Keratinocyte (primary cell): ENCODE measurements around the gene FTO. TPM values are rescaled to one million over a fixed set of nuclear protein-coding genes. Genes with fewer than 3 reads are reported as not detected.

Experiments
- DNase-seq: peaks from one replicate; pipeline ENCODE4 v3.0.0-alpha.2; 2011; ENCODE audit warnings: low read depth, missing footprints, low spot score
- FAIRE-seq: peaks from 2 replicates; lab custom pipeline; 2011; peaks lifted over from hg19 to GRCh38; lab: Jason Lieb, UNC
- H2AFZ ChIP-seq: 2 replicates; pipeline ENCODE4 v1.6.0; 2012; ENCODE audit warnings: low read length, control low read depth, inconsistent platforms; ENCODE audit not compliant: control insufficient read depth
- H3K27ac ChIP-seq: 2 replicates; pipeline ENCODE4 v1.5.1; 2011; ENCODE audit warnings: low read length; ENCODE audit not compliant: control insufficient read depth, insufficient read depth
- H3K27me3 ChIP-seq: 3 replicates; pipeline ENCODE4 v1.6.0; 2011; ENCODE audit warnings: low read length; ENCODE audit not compliant: control insufficient read depth, insufficient read depth; ENCODE audit errors: extremely low read depth
- H3K36me3 ChIP-seq, 2 experiments: 2 replicates in 1 of 2; 3 replicates in 1 of 2; pipeline ENCODE4 v1.5.1; 2011; ENCODE audit warnings: low read length in 2 of 2, mild to moderate bottlenecking in 1 of 2; ENCODE audit not compliant: control insufficient read depth in 2 of 2, insufficient read depth in 2 of 2; ENCODE audit errors: extremely low read depth in 1 of 2
- H3K4me1 ChIP-seq: 3 replicates; pipeline ENCODE4 v1.5.1; 2011; ENCODE audit warnings: low read length; ENCODE audit not compliant: control insufficient read depth, insufficient read depth; ENCODE audit errors: extremely low read depth
- H3K4me2 ChIP-seq: 3 replicates; pipeline ENCODE4 v1.6.0; 2011; ENCODE audit warnings: low read depth, low read length; ENCODE audit not compliant: control insufficient read depth, insufficient read depth; ENCODE audit errors: extremely low read depth
- H3K4me3 ChIP-seq, 3 experiments: fragments of 200-600 bp in 1 of 3; sonication (generic) in 1 of 3; 2 replicates in 2 of 3; 3 replicates in 1 of 3; pipeline ENCODE4 v1.5.1; 2011 to 2016; ENCODE audit warnings: low read length in 3 of 3, mild to moderate bottlenecking in 3 of 3, control low read depth in 2 of 3, inconsistent platforms in 1 of 3, low read depth in 1 of 3, mixed read lengths in 1 of 3, mixed run types in 1 of 3, moderate library complexity in 1 of 3; ENCODE audit not compliant: control insufficient read depth in 2 of 3, insufficient read depth in 2 of 3; ENCODE audit errors: extremely low read depth in 1 of 3
- H3K79me2 ChIP-seq: 2 replicates; pipeline ENCODE4 v1.6.0; 2012; ENCODE audit warnings: low read length; ENCODE audit not compliant: control insufficient read depth, insufficient read depth
- H3K9ac ChIP-seq: 3 replicates; pipeline ENCODE4 v1.6.0; 2011; ENCODE audit warnings: low read length; ENCODE audit not compliant: control insufficient read depth, insufficient read depth; ENCODE audit errors: extremely low read depth
- H3K9me1 ChIP-seq: 3 replicates; pipeline ENCODE4 v1.6.0; 2011; ENCODE audit warnings: low read length; ENCODE audit not compliant: control insufficient read depth, insufficient read depth; ENCODE audit errors: extremely low read depth
- H3K9me3 ChIP-seq: 2 replicates; pipeline ENCODE4 v1.5.1; 2012; ENCODE audit warnings: low read depth, low read length; ENCODE audit not compliant: control insufficient read depth
- H4K20me1 ChIP-seq: 3 replicates; pipeline ENCODE4 v1.6.0; 2011; ENCODE audit warnings: low read length; ENCODE audit not compliant: control insufficient read depth, insufficient read depth; ENCODE audit errors: extremely low read depth
- EZH2 ChIP-seq: IDR thresholded peaks from one replicate; pipeline ENCODE4 v1.6.1; 2012; ENCODE audit warnings: inconsistent platforms, mild to moderate bottlenecking, low read length, moderate library complexity
- dilution Hi-C: fragments of 300-500 bp; cut with MboI; formaldehyde crosslinking; loops from one replicate; pipeline ENCODE4 v1.7.0; 2020; ENCODE audit warnings: low sequenced_read_pairs; ENCODE audit not compliant: extremely low pct_ligation_motif_present
- polyA plus RNA-seq, 5 experiments: library from polyadenylated mRNA; depleted of rRNA in 3 of 5; stranded (reverse) in 3 of 5; stranded (forward) in 1 of 5; unstranded in 1 of 5; fragments of >200 nt; gene quantifications; 1 replicate in 1 of 5; 2 replicates in 3 of 5; 3 replicates in 1 of 5; pipeline versions ENCODE4 v1.2.1 to v1.2.3, GENCODE V29; 2011 to 2012; ENCODE audit warnings: missing spikeins in 2 of 5, low read depth in 1 of 5, low replicate concordance in 1 of 5
- TF ChIP-seq, protein P1 (sequence below), 3 experiments: IDR thresholded peaks in 1 of 3; conservative IDR thresholded peaks in 1 of 3; optimal IDR thresholded peaks in 1 of 3; 2 replicates in 2 of 3; 3 replicates in 1 of 3; pipeline versions ENCODE3 to v1.5.1; 2011; ENCODE audit warnings: low read length in 3 of 3, mild to moderate bottlenecking in 3 of 3, moderate library complexity in 2 of 3, control low read depth in 1 of 3, inconsistent platforms in 1 of 3; ENCODE audit not compliant: insufficient read depth in 2 of 3; ENCODE audit errors: extremely low read depth in 1 of 3

FTO gene
- polyA plus RNA-seq, 1 donor (not counting 4 experiments of a cell fraction or from before 2014, with no cell fraction given): 56.4 TPM

DNA sequence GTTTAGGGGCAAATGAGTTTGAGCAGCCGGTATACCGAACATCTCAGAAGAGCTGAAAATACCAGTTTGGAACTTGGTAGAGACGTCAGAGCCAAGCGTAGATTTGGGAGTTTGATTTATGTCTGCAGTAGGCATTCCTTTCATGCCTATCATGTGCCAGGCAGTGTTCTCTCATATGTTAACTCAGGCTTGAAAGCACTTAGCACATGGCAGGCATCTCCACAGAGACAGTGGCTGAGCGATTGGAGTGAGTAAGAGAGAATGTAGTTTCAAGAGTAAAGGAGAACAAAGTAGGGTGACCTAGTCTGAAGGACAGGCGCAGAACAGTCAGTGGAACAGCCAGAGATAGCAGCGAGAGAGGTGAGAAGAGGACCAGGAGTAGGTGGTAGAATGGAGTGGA is 207.0 kb downstream of the FTO start:
- Histone ChIP-seq H3K4me2 (no peak overlapping the region), H3K27ac (no peak overlapping the region), H4K20me1 (no peaks in the 10 kb centered on the region), H2AFZ (no peak overlapping the region), H3K79me2 (no peaks in the 10 kb centered on the region), H3K27me3 (no peaks in the 10 kb centered on the region), H3K36me3 (no peaks in the 10 kb centered on the region), H3K9ac (no peak overlapping the region), H3K4me3 (no peak overlapping the region), H3K9me3 (no peaks in the 10 kb centered on the region), H3K9me1 (no peaks in the 10 kb centered on the region), H3K4me1 (peaks cover 17% of the 10 kb centered on the region)
- TF ChIP-seq EZH2: no peak
- TF ChIP-seq, protein P1, sequence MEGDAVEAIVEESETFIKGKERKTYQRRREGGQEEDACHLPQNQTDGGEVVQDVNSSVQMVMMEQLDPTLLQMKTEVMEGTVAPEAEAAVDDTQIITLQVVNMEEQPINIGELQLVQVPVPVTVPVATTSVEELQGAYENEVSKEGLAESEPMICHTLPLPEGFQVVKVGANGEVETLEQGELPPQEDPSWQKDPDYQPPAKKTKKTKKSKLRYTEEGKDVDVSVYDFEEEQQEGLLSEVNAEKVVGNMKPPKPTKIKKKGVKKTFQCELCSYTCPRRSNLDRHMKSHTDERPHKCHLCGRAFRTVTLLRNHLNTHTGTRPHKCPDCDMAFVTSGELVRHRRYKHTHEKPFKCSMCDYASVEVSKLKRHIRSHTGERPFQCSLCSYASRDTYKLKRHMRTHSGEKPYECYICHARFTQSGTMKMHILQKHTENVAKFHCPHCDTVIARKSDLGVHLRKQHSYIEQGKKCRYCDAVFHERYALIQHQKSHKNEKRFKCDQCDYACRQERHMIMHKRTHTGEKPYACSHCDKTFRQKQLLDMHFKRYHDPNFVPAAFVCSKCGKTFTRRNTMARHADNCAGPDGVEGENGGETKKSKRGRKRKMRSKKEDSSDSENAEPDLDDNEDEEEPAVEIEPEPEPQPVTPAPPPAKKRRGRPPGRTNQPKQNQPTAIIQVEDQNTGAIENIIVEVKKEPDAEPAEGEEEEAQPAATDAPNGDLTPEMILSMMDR (optimal IDR thresholded peaks at IDR 0.05 in 1 of 3, IDR thresholded peaks at IDR 0.05 in 1 of 3, conservative IDR thresholded peaks at IDR 0.05 in 1 of 3; ENCODE audit: extremely low read depth in 1 of 3, insufficient read depth in 2 of 3, low read length in 3 of 3): no peak
- dilution Hi-C loops: loop anchor here (5.0 kb wide), 1 partner anchor 36 kb away; no protein-coding TSS in a partner anchor
- no peak for DNase-seq
- FAIRE-seq: no peak

DNA sequence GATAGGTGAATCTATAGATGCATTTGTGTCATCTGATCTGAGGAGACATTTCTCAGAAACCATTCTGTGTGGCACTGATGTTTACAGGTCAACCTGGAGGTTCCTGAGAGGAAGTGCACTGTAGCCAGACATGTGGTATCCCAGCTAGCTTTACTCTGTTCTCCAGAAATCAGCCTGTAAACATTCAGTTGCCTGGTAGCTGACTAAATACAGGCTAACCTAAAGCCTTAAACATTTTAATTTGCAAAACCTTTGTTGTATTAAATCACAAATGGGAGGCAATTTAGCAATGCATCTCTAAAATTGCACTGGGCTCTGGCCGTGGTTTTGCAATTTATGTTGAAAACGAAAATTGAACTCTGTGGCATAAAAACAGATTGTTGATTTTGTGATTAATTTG is 207.6 kb downstream of the FTO start:
- dilution Hi-C loops: loop anchor here (5.0 kb wide), 1 partner anchor 36 kb away; no protein-coding TSS in a partner anchor
- no peak overlapping the region for H3K27ac ChIP-seq

More for the DNA sequence above, 207.6 kb downstream of the FTO start:
- Histone ChIP-seq H3K9ac (no peak overlapping the region), H3K27me3 (no peaks in the 10 kb centered on the region), H3K36me3 (no peaks in the 10 kb centered on the region), H3K9me3 (no peaks in the 10 kb centered on the region), H3K79me2 (no peaks in the 10 kb centered on the region), H3K4me3 (no peak overlapping the region), H4K20me1 (no peaks in the 10 kb centered on the region), H3K4me1 (peaks cover 17% of the 10 kb centered on the region), H3K4me2 (no peak overlapping the region), H3K9me1 (no peaks in the 10 kb centered on the region), H2AFZ (no peak overlapping the region)
- TF ChIP-seq, protein P1 (optimal IDR thresholded peaks at IDR 0.05 in 1 of 3, IDR thresholded peaks at IDR 0.05 in 1 of 3, conservative IDR thresholded peaks at IDR 0.05 in 1 of 3; ENCODE audit: extremely low read depth in 1 of 3, insufficient read depth in 2 of 3, low read length in 3 of 3): no peak
- TF ChIP-seq EZH2: no peak
- FAIRE-seq (no peak), DNase-seq (no peak)
